HG03095 (cell line): ENCODE data around the gene NEURL1B.

Experiments used
- ATAC-seq: cut with Tn5 transposase; IDR thresholded peaks from one replicate; pipeline ENCODE4 v1.9.1; 2021; ENCODE audit warnings: moderate library complexity; ENCODE audit not compliant: unreplicated experiment

The NEURL1B gene

GRCh38 chr5:172713113-172713808 lies 72.2 kb downstream of the NEURL1B start:
- ATAC-seq: no peak

- ATAC-seq: no peak
Measured at GRCh38 chr5:172713809-172714490, 72.9 kb downstream of the NEURL1B start.

- ATAC-seq: no peak
Measured at GRCh38 chr5:172714491-172715420, 73.7 kb downstream of the NEURL1B start.

- no peak for ATAC-seq
Measured at GRCh38 chr5:172715421-172715780, 74.3 kb downstream of the NEURL1B start.

- no peak for ATAC-seq
Measured at GRCh38 chr5:172715931-172716682, 75.0 kb downstream of the NEURL1B start.

- ATAC-seq: no peak
Measured at GRCh38 chr5:172716796-172717313, 75.8 kb downstream of the NEURL1B start.

GRCh38 chr5:172717481-172718195 lies 76.6 kb downstream of the NEURL1B start:
- no peak for ATAC-seq

GRCh38 chr5:172718527-172719114 lies 77.6 kb downstream of the NEURL1B start:
- ATAC-seq: no peak

- no peak for ATAC-seq
Measured at GRCh38 chr5:172719211-172719610, 78.1 kb downstream of the NEURL1B start.

GRCh38 chr5:172720655-172721054 lies 79.6 kb downstream of the NEURL1B start:
- no peak for ATAC-seq

GRCh38 chr5:172721455-172722326 lies 80.6 kb downstream of the NEURL1B start:
- no peak for ATAC-seq

- ATAC-seq: no peak
Measured at GRCh38 chr5:172722327-172722815, 81.3 kb downstream of the NEURL1B start.

GRCh38 chr5:172723508-172723907 lies 82.4 kb downstream of the NEURL1B start:
- ATAC-seq: no peak

GRCh38 chr5:172724242-172725183 lies 83.5 kb downstream of the NEURL1B start:
- no peak for ATAC-seq

GRCh38 chr5:172725273-172725672 lies 84.2 kb downstream of the NEURL1B start:
- ATAC-seq: no peak

GRCh38 chr5:172725785-172726184 lies 84.7 kb downstream of the NEURL1B start:
- no peak for ATAC-seq

- no peak for ATAC-seq
Measured at GRCh38 chr5:172726966-172727365, 85.9 kb downstream of the NEURL1B start.
